Measurements from ENCODE around the gene SUPV3L1. TPM values are rescaled to one million over a fixed set of nuclear protein-coding genes. Genes with fewer than 3 reads are reported as not detected.
"Not testable (repeated sequence)": the region's sequence is repeated elsewhere in the genome, so short reads cannot be mapped to it uniquely, and the experiment has no call there.

SUPV3L1 gene
- total and polyA plus RNA-seq, 4 donors: 17.0 to 52.7 (median 23.2) TPM

DNA sequence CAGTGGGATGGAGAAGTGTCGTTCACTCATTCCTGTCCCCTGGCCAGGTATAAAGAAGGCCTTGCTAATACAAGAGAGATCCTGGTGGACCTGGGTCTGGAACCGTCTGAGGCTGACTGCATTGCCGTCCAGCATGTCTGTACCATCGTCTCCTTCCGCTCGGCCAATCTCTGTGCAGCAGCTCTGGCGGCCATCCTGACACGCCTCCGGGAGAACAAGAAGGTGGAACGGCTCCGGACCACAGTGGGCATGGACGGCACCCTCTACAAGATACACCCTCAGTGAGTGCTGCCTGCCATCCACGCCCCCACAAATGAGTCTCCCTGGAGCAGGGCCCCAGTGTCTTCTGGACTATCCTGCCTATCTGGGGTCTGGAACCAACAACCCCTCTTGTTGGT is 67.3 kb downstream of the SUPV3L1 start:
- no peak overlapping the region for H3K4me3 ChIP-seq
- H3K9me3 ChIP-seq (ENCODE audit: control insufficient read depth in 4 of 4, insufficient read depth in 3 of 4, low read length in 3 of 4): no peaks in the 10 kb centered on the region
- H3K27ac ChIP-seq (ENCODE audit: low read depth in 1 of 2, low read length in 1 of 2): no peak overlapping the region
- H3K27me3 ChIP-seq (ENCODE audit: control insufficient read depth in 3 of 3, insufficient read depth in 3 of 3, low read length in 2 of 3): no peaks in the 10 kb centered on the region
- no peak overlapping the region for H3K9ac ChIP-seq (ENCODE audit: insufficient read depth in 1 of 2, low read length in 2 of 2)
- no peak for DNase-seq
- peaks cover 0 to 3% (median 0%) of the 10 kb centered on the region in 4 donors for H3K36me3 ChIP-seq (ENCODE audit: control insufficient read depth in 4 of 4, insufficient read depth in 4 of 4, low read length in 4 of 4)
- ATAC-seq (ENCODE audit: insufficient read depth, low FRiP score): no peak
- TF ChIP-seq, protein P1, sequence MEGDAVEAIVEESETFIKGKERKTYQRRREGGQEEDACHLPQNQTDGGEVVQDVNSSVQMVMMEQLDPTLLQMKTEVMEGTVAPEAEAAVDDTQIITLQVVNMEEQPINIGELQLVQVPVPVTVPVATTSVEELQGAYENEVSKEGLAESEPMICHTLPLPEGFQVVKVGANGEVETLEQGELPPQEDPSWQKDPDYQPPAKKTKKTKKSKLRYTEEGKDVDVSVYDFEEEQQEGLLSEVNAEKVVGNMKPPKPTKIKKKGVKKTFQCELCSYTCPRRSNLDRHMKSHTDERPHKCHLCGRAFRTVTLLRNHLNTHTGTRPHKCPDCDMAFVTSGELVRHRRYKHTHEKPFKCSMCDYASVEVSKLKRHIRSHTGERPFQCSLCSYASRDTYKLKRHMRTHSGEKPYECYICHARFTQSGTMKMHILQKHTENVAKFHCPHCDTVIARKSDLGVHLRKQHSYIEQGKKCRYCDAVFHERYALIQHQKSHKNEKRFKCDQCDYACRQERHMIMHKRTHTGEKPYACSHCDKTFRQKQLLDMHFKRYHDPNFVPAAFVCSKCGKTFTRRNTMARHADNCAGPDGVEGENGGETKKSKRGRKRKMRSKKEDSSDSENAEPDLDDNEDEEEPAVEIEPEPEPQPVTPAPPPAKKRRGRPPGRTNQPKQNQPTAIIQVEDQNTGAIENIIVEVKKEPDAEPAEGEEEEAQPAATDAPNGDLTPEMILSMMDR (IDR thresholded peaks at IDR 0.05; ENCODE audit: control extremely low read depth, extremely low read depth): no peak
- 96 to 97% methylated on average over 13 of the region's 13 CpGs for WGBS, 2 donors
- peaks cover 0 to 9% (median 0%) of the 10 kb centered on the region in 5 donors for H3K4me1 ChIP-seq (ENCODE audit: control insufficient read depth in 5 of 5, insufficient read depth in 5 of 5, low read length in 5 of 5)

DNA sequence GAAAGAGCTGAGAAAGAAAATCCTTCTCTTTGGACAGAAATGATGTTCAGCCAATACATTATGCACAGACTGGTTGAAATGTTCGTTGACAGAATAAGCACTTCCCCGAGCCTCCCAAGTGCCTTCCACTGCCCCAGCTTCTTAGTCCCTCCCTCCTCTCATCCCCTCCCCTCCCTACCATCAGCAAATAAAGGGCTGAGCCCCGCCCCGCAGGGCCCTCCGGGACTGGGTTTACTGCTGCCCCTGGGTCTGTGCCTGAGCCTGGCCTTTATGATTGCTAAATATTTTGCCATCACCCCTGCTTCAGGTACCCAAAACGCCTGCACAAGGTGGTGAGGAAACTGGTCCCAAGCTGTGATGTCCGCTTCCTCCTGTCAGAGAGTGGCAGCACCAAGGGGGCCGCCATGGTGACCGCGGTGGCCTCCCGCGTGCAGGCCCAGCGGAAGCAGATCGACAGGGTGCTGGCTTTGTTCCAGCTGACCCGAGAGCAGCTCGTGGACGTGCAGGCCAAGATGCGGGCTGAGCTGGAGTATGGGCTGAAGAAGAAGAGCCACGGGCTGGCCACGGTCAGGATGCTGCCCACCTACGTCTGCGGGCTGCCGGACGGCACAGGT is 68.2 kb downstream of the SUPV3L1 start:
- TF ChIP-seq, protein P1 (IDR thresholded peaks at IDR 0.05; ENCODE audit: control extremely low read depth, extremely low read depth): no peak
- no peak overlapping the region for H3K9ac ChIP-seq (ENCODE audit: insufficient read depth in 1 of 2, low read length in 2 of 2)
- no peak for DNase-seq
- H3K27me3 ChIP-seq (ENCODE audit: control insufficient read depth in 3 of 3, insufficient read depth in 3 of 3, low read length in 2 of 3): no peaks in the 10 kb centered on the region
- H3K36me3 ChIP-seq (ENCODE audit: control insufficient read depth in 4 of 4, insufficient read depth in 4 of 4, low read length in 4 of 4): no peaks in the 10 kb centered on the region
- H3K4me1 ChIP-seq (ENCODE audit: control insufficient read depth in 5 of 5, insufficient read depth in 5 of 5, low read length in 5 of 5): peaks cover 0 to under 1% (median 0%) of the 10 kb centered on the region in 5 donors
- peaks cover 0 to 2% (median 0%) of the 10 kb centered on the region in 4 donors for H3K9me3 ChIP-seq (ENCODE audit: control insufficient read depth in 4 of 4, insufficient read depth in 3 of 4, low read length in 3 of 4)
- WGBS, 2 donors: 86 to 88% methylated on average over 24 of the region's 24 CpGs
- no peak overlapping the region for H3K27ac ChIP-seq (ENCODE audit: low read depth in 1 of 2, low read length in 1 of 2)
- ATAC-seq (ENCODE audit: insufficient read depth, low FRiP score): no peak
- H3K4me3 ChIP-seq: no peak overlapping the region

DNA sequence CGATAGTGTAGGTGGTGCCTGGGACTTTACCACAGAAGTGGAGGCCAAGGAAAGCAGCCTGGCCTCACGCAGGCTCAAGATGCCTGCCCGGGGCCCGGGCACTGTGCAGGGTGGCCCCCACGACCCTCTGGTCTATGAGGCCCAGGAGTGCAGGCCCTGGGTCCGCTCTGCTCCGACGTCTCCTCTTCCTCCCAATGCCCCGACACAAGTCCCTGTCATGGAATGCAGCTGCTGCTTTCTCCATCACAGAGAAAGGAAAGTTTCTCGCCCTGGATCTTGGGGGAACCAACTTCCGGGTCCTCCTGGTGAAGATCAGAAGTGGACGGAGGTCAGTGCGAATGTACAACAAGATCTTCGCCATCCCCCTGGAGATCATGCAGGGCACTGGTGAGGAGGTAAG is 70.0 kb downstream of the SUPV3L1 start:
- no peak for ATAC-seq (ENCODE audit: insufficient read depth, low FRiP score)
- 95 to 98% methylated on average over 14 of the region's 14 CpGs for WGBS, 2 donors

DNA sequence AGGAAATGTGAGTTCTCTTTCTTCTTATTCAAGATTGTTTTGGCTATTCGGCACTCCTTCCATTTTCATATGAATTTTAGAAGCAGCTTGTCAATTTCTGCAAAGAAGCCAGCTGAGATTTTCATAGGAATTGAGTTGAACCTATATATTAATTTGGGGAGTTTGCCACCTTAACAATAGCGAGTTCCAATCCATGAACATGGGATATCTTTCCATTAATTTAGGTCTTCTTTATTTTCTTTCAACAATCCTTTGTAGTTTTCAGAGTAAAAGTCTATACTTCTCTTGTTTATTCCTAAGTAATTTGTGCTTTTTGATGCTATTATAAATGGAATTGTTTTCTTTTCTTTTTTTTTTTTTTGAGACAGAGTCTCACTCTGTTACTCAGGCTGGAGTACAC is 71.4 kb downstream of the SUPV3L1 start:
- not testable (repeated sequence) for H3K27ac ChIP-seq (ENCODE audit: low read depth in 1 of 2, low read length in 1 of 2); H3K4me1 ChIP-seq (ENCODE audit: control insufficient read depth in 5 of 5, insufficient read depth in 5 of 5, low read length in 5 of 5); ATAC-seq (ENCODE audit: insufficient read depth, low FRiP score); H3K27me3 ChIP-seq (ENCODE audit: control insufficient read depth in 3 of 3, insufficient read depth in 3 of 3, low read length in 2 of 3); H3K4me3 ChIP-seq; H3K36me3 ChIP-seq (ENCODE audit: control insufficient read depth in 4 of 4, insufficient read depth in 4 of 4, low read length in 4 of 4); H3K9me3 ChIP-seq (ENCODE audit: control insufficient read depth in 4 of 4, insufficient read depth in 3 of 4, low read length in 3 of 4); H3K9ac ChIP-seq (ENCODE audit: insufficient read depth in 1 of 2, low read length in 2 of 2); DNase-seq
- 95 to 98% methylated on average over 2 of the region's 2 CpGs for WGBS, 2 donors

More for the DNA sequence above, 70.0 kb downstream of the SUPV3L1 start:
- Histone ChIP-seq H3K27ac (ENCODE audit: low read depth in 1 of 2, low read length in 1 of 2) (no peak overlapping the region), H3K4me1 (ENCODE audit: control insufficient read depth in 5 of 5, insufficient read depth in 5 of 5, low read length in 5 of 5) (no peaks in the 10 kb centered on the region), H3K9me3 (ENCODE audit: control insufficient read depth in 4 of 4, insufficient read depth in 3 of 4, low read length in 3 of 4) (peaks cover 0 to 2% (median 0%) of the 10 kb centered on the region in 4 donors), H3K27me3 (ENCODE audit: control insufficient read depth in 3 of 3, insufficient read depth in 3 of 3, low read length in 2 of 3) (no peaks in the 10 kb centered on the region), H3K4me3 (no peak overlapping the region), H3K36me3 (ENCODE audit: control insufficient read depth in 4 of 4, insufficient read depth in 4 of 4, low read length in 4 of 4) (no peaks in the 10 kb centered on the region), H3K9ac (ENCODE audit: insufficient read depth in 1 of 2, low read length in 2 of 2) (no peak overlapping the region)
- TF ChIP-seq, protein P1 (IDR thresholded peaks at IDR 0.05; ENCODE audit: control extremely low read depth, extremely low read depth): no peak
- no peak for DNase-seq
